Activated T-helper 2 cell treated with anti-CD3 and anti-CD28 coated beads, Interferon-gamma antibody, Interleukin-2, Interleukin-4, amounts not matched to agents 10 μg/mL and 5 μg/mL and 100 μg/mL, durations not matched to agents 14 hours and 24 hours and 36 hours (primary cell): ENCODE data around the gene BAG5. TPM values are rescaled to one million over a fixed set of nuclear protein-coding genes. Genes with fewer than 3 reads are reported as not detected.
A peak's percentile ranks its signal among the peaks of the same experiment; 100 is the strongest.
"Not testable (repeated sequence)": the region's sequence is repeated elsewhere in the genome, so short reads cannot be mapped to it uniquely, and the experiment has no call there.

Experiments
- DNase-seq: peaks from one replicate; pipeline ENCODE4 v3.0.0; 2021; ENCODE audit warnings: low spot score
- H3K27ac Mint-ChIP-seq: one replicate; pipeline ENCODE4 v1.8.0; 2021; ENCODE audit warnings: mixed read lengths
- H3K27me3 Mint-ChIP-seq: one replicate; pipeline ENCODE4 v1.8.0; 2021; ENCODE audit warnings: low read depth, mixed read lengths
- H3K36me3 Mint-ChIP-seq: one replicate; pipeline ENCODE4 v1.8.0; 2021; ENCODE audit warnings: low read depth, mixed read lengths
- H3K4me1 Mint-ChIP-seq: one replicate; pipeline ENCODE4 v1.8.0; 2021; ENCODE audit warnings: low read depth, mixed read lengths
- H3K4me3 Mint-ChIP-seq: one replicate; pipeline ENCODE4 v1.8.0; 2021; ENCODE audit warnings: low read depth, mild to moderate bottlenecking, moderate library complexity, mixed read lengths
- H3K9me3 Mint-ChIP-seq: one replicate; pipeline ENCODE4 v1.8.0; 2021; ENCODE audit warnings: mixed read lengths
- intact Hi-C: fragments of 100-400 bp; cut with micrococcal nuclease; formaldehyde crosslinking; loops from one replicate; pipeline ENCODE4 v1.15.1; 2023
- total RNA-seq: library from RNA; stranded (reverse); gene quantifications from 2 replicates; pipeline ENCODE4 v1.2.3, GENCODE V29; 2022

BAG5 gene
- total RNA-seq, result 28.2 and 29.2 TPM in 2 replicates

GRCh38 chr14:103562429-103563225, at the start of gene BAG5, which contains the start of gene COA8:
Gene BAG5, minus strand, starts transcription at chr14:103562657. Its CDS starts 1,493 bp downstream, at chr14:103561164.
Gene COA8, plus strand, starts transcription at chr14:103562960. Its CDS starts 42 bp downstream, at chr14:103563002.
- Mint-ChIP-seq H3K36me3 (peaks cover 38% of the 10 kb centered on the region), H3K9me3 (no peaks in the 10 kb centered on the region), H3K4me1 (peaks cover 38% of the 10 kb centered on the region), H3K27me3 (no peaks in the 10 kb centered on the region), H3K27ac (peak within 1 kb of the TSS; percentile 74), H3K4me3 (peak within 1 kb of the TSS; percentile 96)
- peak; percentile 86 for DNase-seq
- intact Hi-C loops, result loop anchor here (1.0 to 10.0 kb wide), 5 partner anchors 33 to 228 kb away; partner anchors contain the start of genes EIF5, KLC1, TRMT61A and XRCC3

GRCh38 chr14:103611215-103611614, 48.8 kb upstream of the BAG5 start:
- intact Hi-C loops, result no loop called here
- Mint-ChIP-seq H3K36me3 (no peaks in the 10 kb centered on the region), H3K27me3 (peaks cover 21% of the 10 kb centered on the region), H3K9me3 (peaks cover 14% of the 10 kb centered on the region), H3K27ac (no peak overlapping the region), H3K4me1 (peaks cover 16% of the 10 kb centered on the region), H3K4me3 (no peak overlapping the region)
- no peak for DNase-seq

GRCh38 chr14:103609081-103609480, 46.6 kb upstream of the BAG5 start:
- peaks cover 14% of the 10 kb centered on the region for H3K9me3 Mint-ChIP-seq
- DNase-seq, H3K36me3 Mint-ChIP-seq, H3K27ac Mint-ChIP-seq, H3K4me3 Mint-ChIP-seq, intact Hi-C loops: not testable (repeated sequence)
- peaks cover 21% of the 10 kb centered on the region for H3K27me3 Mint-ChIP-seq
- H3K4me1 Mint-ChIP-seq, result peaks cover 16% of the 10 kb centered on the region

- Mint-ChIP-seq H3K36me3 (no peaks in the 10 kb centered on the region), H3K4me1 (peaks cover 16% of the 10 kb centered on the region), H3K9me3 (peaks cover 14% of the 10 kb centered on the region), H3K27me3 (peaks cover 21% of the 10 kb centered on the region), H3K27ac (no peak overlapping the region), H3K4me3 (peak overlapping the region; percentile 70)
- no peak for DNase-seq
- intact Hi-C loops, result no loop called here
These were observed 45.4 kb upstream of the BAG5 start for GRCh38 chr14:103607822-103608221.

GRCh38 chr14:103606963-103607668, 44.7 kb upstream of the BAG5 start:
- Mint-ChIP-seq H3K27me3 (peaks cover 21% of the 10 kb centered on the region), H3K4me3 (peak overlapping the region; percentile 70), H3K27ac (no peak overlapping the region), H3K4me1 (peaks cover 16% of the 10 kb centered on the region), H3K36me3 (no peaks in the 10 kb centered on the region), H3K9me3 (peaks cover 14% of the 10 kb centered on the region)
- DNase-seq, result peak; percentile 58
- intact Hi-C loops, result no loop called here

- Mint-ChIP-seq H3K27me3 (peaks cover 21% of the 10 kb centered on the region), H3K9me3 (no peaks in the 10 kb centered on the region), H3K4me3 (no peak overlapping the region), H3K27ac (no peak overlapping the region), H3K36me3 (no peaks in the 10 kb centered on the region), H3K4me1 (peaks cover 16% of the 10 kb centered on the region)
- intact Hi-C loops, result no loop called here
- DNase-seq, result no peak
These were observed 42.2 kb upstream of the BAG5 start for GRCh38 chr14:103604620-103605019.

- no peak overlapping the region for H3K27ac Mint-ChIP-seq
- intact Hi-C loops, result no loop called here
- H3K4me3 Mint-ChIP-seq, result no peak overlapping the region
- H3K36me3 Mint-ChIP-seq, result no peaks in the 10 kb centered on the region
- H3K27me3 Mint-ChIP-seq, result no peaks in the 10 kb centered on the region
- no peak for DNase-seq
- H3K9me3 Mint-ChIP-seq, result no peaks in the 10 kb centered on the region
- H3K4me1 Mint-ChIP-seq, result no peaks in the 10 kb centered on the region
These were observed 38.0 kb upstream of the BAG5 start for GRCh38 chr14:103600503-103600902.

GRCh38 chr14:103597623-103598377, 35.3 kb upstream of the BAG5 start:
- Mint-ChIP-seq H3K4me1 (no peaks in the 10 kb centered on the region), H3K27me3 (no peaks in the 10 kb centered on the region), H3K4me3 (no peak overlapping the region), H3K36me3 (no peaks in the 10 kb centered on the region), H3K27ac (no peak overlapping the region), H3K9me3 (no peaks in the 10 kb centered on the region)
- no peak for DNase-seq
- intact Hi-C loops, result no loop called here

GRCh38 chr14:103594265-103594664, 31.8 kb upstream of the BAG5 start:
- Mint-ChIP-seq H3K27me3 (no peaks in the 10 kb centered on the region), H3K4me3 (no peak overlapping the region), H3K4me1 (no peaks in the 10 kb centered on the region), H3K9me3 (no peaks in the 10 kb centered on the region), H3K27ac (no peak overlapping the region), H3K36me3 (no peaks in the 10 kb centered on the region)
- intact Hi-C loops, result no loop called here
- DNase-seq, result no peak

- intact Hi-C loops, result no loop called here
- no peak overlapping the region for H3K4me3 Mint-ChIP-seq
- DNase-seq, result no peak
- H3K36me3 Mint-ChIP-seq, result no peaks in the 10 kb centered on the region
- no peaks in the 10 kb centered on the region for H3K27me3 Mint-ChIP-seq
- H3K4me1 Mint-ChIP-seq, result no peaks in the 10 kb centered on the region
- H3K27ac Mint-ChIP-seq, result no peak overlapping the region
- H3K9me3 Mint-ChIP-seq, result no peaks in the 10 kb centered on the region
These were observed 31.1 kb upstream of the BAG5 start for GRCh38 chr14:103593577-103593976.

GRCh38 chr14:103584326-103584915, 22.0 kb upstream of the BAG5 start:
- Mint-ChIP-seq H3K4me3 (no peak overlapping the region), H3K9me3 (no peaks in the 10 kb centered on the region)

GRCh38 chr14:103581954-103582703, 19.7 kb upstream of the BAG5 start:
- peaks cover 11% of the 10 kb centered on the region for H3K36me3 Mint-ChIP-seq
- H3K9me3 Mint-ChIP-seq, result no peaks in the 10 kb centered on the region
- no peaks in the 10 kb centered on the region for H3K27me3 Mint-ChIP-seq

More at GRCh38 chr14:103584326-103584915, 22.0 kb upstream of the BAG5 start:
- intact Hi-C loops, result no loop called here
- no peak overlapping the region for H3K27ac Mint-ChIP-seq
- no peaks in the 10 kb centered on the region for H3K27me3 Mint-ChIP-seq
- no peak for DNase-seq
- peaks cover 10% of the 10 kb centered on the region for H3K36me3 Mint-ChIP-seq
- no peaks in the 10 kb centered on the region for H3K4me1 Mint-ChIP-seq

More at GRCh38 chr14:103581954-103582703, 19.7 kb upstream of the BAG5 start:
- Mint-ChIP-seq H3K4me1 (no peaks in the 10 kb centered on the region), H3K4me3 (no peak overlapping the region), H3K27ac (no peak overlapping the region)
- no peak for DNase-seq
- intact Hi-C loops, result no loop called here
